Activated B cell treated with CpG ODN at 0.5 μM for 24 hours (primary cell): ENCODE measurements around the gene LY86. TPM values are rescaled to one million over a fixed set of nuclear protein-coding genes. Genes with fewer than 3 reads are reported as not detected.
A peak's percentile ranks its signal among the peaks of the same experiment; 100 is the strongest.
"Not testable (repeated sequence)": the region's sequence is repeated elsewhere in the genome, so short reads cannot be mapped to it uniquely, and the experiment has no call there.

ENCODE experiments used
- ATAC-seq: fragments of 200-7000 bp; cut with Tn5 transposase; one replicate; pipeline ENCODE4 v1.10.0; 2021; ENCODE audit warnings: low read depth, mild to moderate bottlenecking, moderate library complexity
- CTCF ChIA-PET: fragments of 350-600 bp; sonication (Branson Sonifier 250); formaldehyde crosslinking; loops from one replicate; lab custom pipeline; 2021; ENCODE audit warnings: antibody characterized with exemption; lab: Charles Lee
- POLR2A ChIA-PET: fragments of 350-600 bp; sonication (Branson Sonifier 250); formaldehyde crosslinking; loops from one replicate; lab custom pipeline; 2021; ENCODE audit warnings: antibody characterized with exemption; lab: Charles Lee
- DNase-seq: peaks from one replicate; pipeline ENCODE4 v3.0.0; 2022
- H3K27ac Mint-ChIP-seq: one replicate; pipeline ENCODE4 v1.8.0; 2020; ENCODE audit warnings: mixed read lengths
- H3K27me3 Mint-ChIP-seq: one replicate; pipeline ENCODE4 v1.8.0; 2021; ENCODE audit warnings: mixed read lengths
- H3K36me3 Mint-ChIP-seq: one replicate; pipeline ENCODE4 v1.8.0; 2021; ENCODE audit warnings: low read depth, mixed read lengths
- H3K4me1 Mint-ChIP-seq: one replicate; pipeline ENCODE4 v1.8.0; 2021; ENCODE audit warnings: mixed read lengths
- H3K4me3 Mint-ChIP-seq: one replicate; pipeline ENCODE4 v1.8.0; 2020; ENCODE audit warnings: mild to moderate bottlenecking, mixed read lengths
- H3K9me3 Mint-ChIP-seq: one replicate; pipeline ENCODE4 v1.8.0; 2020; ENCODE audit warnings: mixed read lengths
- intact Hi-C: fragments of 100-400 bp; cut with micrococcal nuclease; formaldehyde crosslinking; loops from one replicate; pipeline ENCODE4 v1.15.1; 2024
- total RNA-seq: library from RNA; stranded (reverse); gene quantifications from 2 replicates; pipeline ENCODE4 v1.2.3, GENCODE V29; 2022
- TF ChIP-seq, protein P1 (sequence below): fragments of 200-600 bp; IDR thresholded peaks from one replicate; pipeline ENCODE4 v1.8.0; 2022; ENCODE audit warnings: antibody characterized with exemption, mild to moderate bottlenecking

Gene LY86
- total RNA-seq, 1 donor from 2014 or later, result 58.1 TPM

DNA sequence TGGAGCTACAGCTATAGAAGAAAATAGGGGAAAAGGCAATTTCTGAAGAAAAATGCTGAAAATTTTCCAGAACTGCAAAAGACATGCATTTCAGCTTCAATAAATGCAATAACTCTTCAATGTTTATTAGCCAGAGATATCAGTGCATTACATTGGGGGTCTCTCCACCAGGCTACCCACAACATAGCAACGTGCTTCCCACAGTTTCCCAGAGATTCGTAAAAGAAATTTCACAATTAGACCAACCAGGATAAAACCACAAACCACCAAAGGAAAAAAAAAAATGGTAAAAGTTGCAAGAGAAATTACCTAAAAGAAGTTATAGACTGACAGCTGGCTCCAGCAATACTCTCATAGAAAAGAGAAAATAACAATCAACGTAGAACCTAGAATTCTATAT lies 16.0 kb downstream of the LY86 start:
- peaks cover 67% of the 10 kb centered on the region for H3K36me3 Mint-ChIP-seq
- H3K4me3 Mint-ChIP-seq, result no peak overlapping the region
- no peak for ATAC-seq
- peaks cover 45% of the 10 kb centered on the region for H3K4me1 Mint-ChIP-seq
- peak overlapping the region; percentile 56 for H3K27ac Mint-ChIP-seq
- H3K27me3 Mint-ChIP-seq, result no peaks in the 10 kb centered on the region
- peaks cover 4% of the 10 kb centered on the region for H3K9me3 Mint-ChIP-seq
- ChIA-PET CTCF (no interaction called here), POLR2A (interaction anchor here (0.8 kb wide), 1 partner anchor 15 kb away, joined by 4 read pairs; no protein-coding TSS in a partner anchor)
- intact Hi-C loops, result no loop called here
- TF ChIP-seq, protein P1, sequence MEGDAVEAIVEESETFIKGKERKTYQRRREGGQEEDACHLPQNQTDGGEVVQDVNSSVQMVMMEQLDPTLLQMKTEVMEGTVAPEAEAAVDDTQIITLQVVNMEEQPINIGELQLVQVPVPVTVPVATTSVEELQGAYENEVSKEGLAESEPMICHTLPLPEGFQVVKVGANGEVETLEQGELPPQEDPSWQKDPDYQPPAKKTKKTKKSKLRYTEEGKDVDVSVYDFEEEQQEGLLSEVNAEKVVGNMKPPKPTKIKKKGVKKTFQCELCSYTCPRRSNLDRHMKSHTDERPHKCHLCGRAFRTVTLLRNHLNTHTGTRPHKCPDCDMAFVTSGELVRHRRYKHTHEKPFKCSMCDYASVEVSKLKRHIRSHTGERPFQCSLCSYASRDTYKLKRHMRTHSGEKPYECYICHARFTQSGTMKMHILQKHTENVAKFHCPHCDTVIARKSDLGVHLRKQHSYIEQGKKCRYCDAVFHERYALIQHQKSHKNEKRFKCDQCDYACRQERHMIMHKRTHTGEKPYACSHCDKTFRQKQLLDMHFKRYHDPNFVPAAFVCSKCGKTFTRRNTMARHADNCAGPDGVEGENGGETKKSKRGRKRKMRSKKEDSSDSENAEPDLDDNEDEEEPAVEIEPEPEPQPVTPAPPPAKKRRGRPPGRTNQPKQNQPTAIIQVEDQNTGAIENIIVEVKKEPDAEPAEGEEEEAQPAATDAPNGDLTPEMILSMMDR, result no peak
- DNase-seq, result no peak

DNA sequence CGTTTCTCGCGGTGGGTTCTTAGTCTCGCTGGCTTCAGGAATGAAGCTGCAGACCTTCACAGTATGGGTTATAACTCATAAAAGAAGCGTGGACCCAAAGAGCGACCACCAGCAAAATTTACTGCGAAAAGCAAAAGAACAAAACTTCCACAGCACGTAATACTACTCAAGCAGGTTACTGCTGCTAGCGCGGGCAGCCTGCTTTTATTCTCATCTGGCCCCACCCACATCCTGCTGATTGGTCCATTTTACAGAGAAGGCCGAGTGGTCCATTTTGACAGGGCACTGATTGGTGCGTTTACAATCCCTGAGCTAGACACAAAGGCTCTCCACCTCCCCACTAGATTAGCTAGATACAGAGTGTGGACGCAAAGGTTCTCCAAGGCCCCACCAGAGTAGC lies 17.4 kb downstream of the LY86 start:
- Mint-ChIP-seq H3K36me3 (peaks cover 56% of the 10 kb centered on the region), H3K4me3 (no peak overlapping the region), H3K27ac (peak overlapping the region; percentile 41), H3K27me3 (no peaks in the 10 kb centered on the region), H3K9me3 (peaks cover 4% of the 10 kb centered on the region), H3K4me1 (peaks cover 51% of the 10 kb centered on the region)
- ATAC-seq, result no peak
- ChIA-PET POLR2A (no interaction called here), CTCF (no interaction called here)
- no peak for DNase-seq
- intact Hi-C loops, result no loop called here
- TF ChIP-seq, protein P1, result no peak

DNA sequence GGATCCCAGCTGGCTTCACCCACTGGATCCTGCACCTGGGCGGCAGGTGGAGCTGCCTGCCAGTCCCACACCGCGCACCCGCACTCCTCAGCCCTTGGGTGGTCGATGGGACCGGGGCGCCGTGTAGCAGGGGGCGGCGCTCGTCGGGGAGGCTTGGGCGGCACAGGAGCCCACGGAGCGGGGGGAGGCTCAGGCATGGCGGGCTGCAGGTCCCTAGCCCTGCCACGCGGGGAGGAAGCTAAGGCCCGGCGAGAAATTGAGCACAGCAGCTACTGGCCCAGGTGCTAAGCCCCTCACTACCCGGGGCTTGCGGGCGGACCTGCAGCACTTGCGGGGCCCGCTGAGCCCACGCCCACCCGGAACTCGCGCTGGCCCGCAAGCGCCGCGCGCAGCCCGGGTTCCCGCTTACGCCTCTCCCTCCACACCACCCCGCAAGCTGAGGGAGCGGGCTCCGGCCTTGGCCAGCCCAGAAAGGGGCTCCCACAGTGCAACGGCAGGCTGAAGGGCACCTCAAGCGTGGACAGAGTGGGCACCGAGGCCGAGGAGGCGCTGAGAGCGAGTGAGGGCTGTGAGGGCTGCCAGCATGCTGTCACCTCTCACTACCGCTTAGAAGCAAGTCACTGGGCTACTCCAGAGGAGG lies 18.0 kb downstream of the LY86 start:
- H3K27ac Mint-ChIP-seq, CTCF ChIA-PET, DNase-seq, ATAC-seq, H3K27me3 Mint-ChIP-seq, intact Hi-C loops, POLR2A ChIA-PET, H3K9me3 Mint-ChIP-seq, H3K4me3 Mint-ChIP-seq: not testable (repeated sequence)
- Mint-ChIP-seq H3K36me3 (peaks cover 49% of the 10 kb centered on the region), H3K4me1 (peaks cover 51% of the 10 kb centered on the region)

DNA sequence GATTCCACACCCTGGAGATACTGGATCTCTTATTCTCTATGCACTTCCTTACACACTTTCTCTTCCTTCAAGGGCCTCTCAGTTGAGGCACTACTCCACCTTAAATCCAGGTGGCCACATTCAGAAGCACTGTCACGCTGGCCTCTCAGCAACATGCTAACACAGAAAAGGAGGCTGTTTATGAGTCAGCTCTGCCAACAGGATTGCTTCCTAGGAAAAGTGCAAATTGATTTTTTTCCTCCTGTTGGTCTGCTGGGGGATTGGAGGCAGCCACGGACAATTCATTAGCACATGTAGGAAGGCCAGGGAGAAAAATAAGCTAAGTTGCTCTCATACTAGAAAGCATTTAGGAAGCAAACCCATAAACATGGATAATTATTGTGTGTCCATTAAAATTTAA lies 20.9 kb downstream of the LY86 start:
- intact Hi-C loops, result no loop called here
- peaks cover 3% of the 10 kb centered on the region for H3K9me3 Mint-ChIP-seq
- TF ChIP-seq, protein P1, result no peak
- ChIA-PET POLR2A (interaction anchor here (1.4 to 5.7 kb wide), 3 partner anchors 10 to 19 kb away, joined by 7 to 100 read pairs (median 10); partner anchors contain the start of gene LY86), CTCF (interaction anchor here (1.3 to 1.9 kb wide), 2 partner anchors 13 to 73 kb away, joined by 3 to 7 read pairs; no protein-coding TSS in a partner anchor)
- no peak overlapping the region for H3K4me3 Mint-ChIP-seq
- peaks cover 69% of the 10 kb centered on the region for H3K4me1 Mint-ChIP-seq
- peaks cover 32% of the 10 kb centered on the region for H3K36me3 Mint-ChIP-seq
- no peak for ATAC-seq
- H3K27ac Mint-ChIP-seq, result peak overlapping the region; percentile 93
- H3K27me3 Mint-ChIP-seq, result no peaks in the 10 kb centered on the region
- DNase-seq, result no peak

DNA sequence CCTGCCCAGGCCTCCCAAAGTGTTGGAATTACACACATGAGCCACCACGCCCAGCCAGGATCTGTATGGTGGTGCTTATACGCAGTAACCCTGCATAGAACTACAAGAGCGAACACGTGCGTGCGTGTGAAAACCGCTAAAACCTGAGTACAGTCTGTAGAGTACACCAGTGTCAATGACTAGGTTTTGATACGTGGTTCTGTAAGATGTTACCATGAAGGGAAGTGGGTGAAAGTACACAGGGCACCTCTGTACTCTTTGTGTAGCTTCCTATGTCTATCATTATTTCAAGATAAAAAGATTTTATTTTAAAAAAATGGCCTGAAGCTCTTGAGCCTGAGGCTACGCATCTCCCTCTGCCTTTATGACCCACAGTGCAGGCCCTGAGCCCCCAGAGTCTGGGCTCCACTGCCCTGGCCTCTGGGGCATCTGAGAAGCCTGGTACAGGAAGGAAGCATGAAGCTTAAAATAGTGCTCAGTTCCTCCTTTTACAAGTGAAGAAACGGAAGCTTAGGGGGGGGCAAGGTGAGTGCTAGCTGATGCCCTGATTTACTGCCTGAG lies 21.6 kb downstream of the LY86 start:
- peak; percentile 48 for DNase-seq
- Mint-ChIP-seq H3K27ac (peak overlapping the region; percentile 93), H3K36me3 (peaks cover 28% of the 10 kb centered on the region), H3K4me1 (peaks cover 73% of the 10 kb centered on the region), H3K9me3 (peaks cover 2% of the 10 kb centered on the region), H3K4me3 (peak overlapping the region; percentile 66), H3K27me3 (no peaks in the 10 kb centered on the region)
- POLR2A ChIA-PET, result interaction anchor here (0.6 to 5.7 kb wide), 9 partner anchors 10 to 304 kb away, joined by 3 to 100 read pairs (median 4); partner anchors contain the start of gene LY86
- ATAC-seq, result peak; percentile 93
- CTCF ChIA-PET, result interaction anchor here (1.2 to 2.3 kb wide), 8 partner anchors 14 to 633 kb away, joined by 3 to 11 read pairs (median 7); partner anchors contain the start of gene LY86
- TF ChIP-seq, protein P1, result no peak
- intact Hi-C loops, result loop anchor here (1.0 kb wide), 3 partner anchors 18 to 53 kb away; partner anchors contain the start of gene LY86
